HepG2 (cell line): Measurements from ENCODE around the gene TMEM45A. TPM values are rescaled to one million over a fixed set of nuclear protein-coding genes. Genes with fewer than 3 reads are reported as not detected.

Experiments used
- ARHGAP35 ChIP-seq: sonication (generic); formaldehyde crosslinking; IDR thresholded peaks from 2 replicates; pipeline ENCODE4 v1.9.0; 2022; ENCODE audit warnings: mild to moderate bottlenecking, inconsistent platforms, moderate library complexity, missing genetic modification reagents, borderline replicate concordance
- BCL6 ChIP-seq: IDR thresholded peaks from 2 replicates; pipeline ENCODE4 v1.6.1; 2016; ENCODE audit warnings: missing genetic modification reagents, missing compliant biosample characterization
- DDIT3 ChIP-seq: sonication (generic); formaldehyde crosslinking; IDR thresholded peaks from 2 replicates; pipeline ENCODE4 v1.4.0; 2020; ENCODE audit warnings: mild to moderate bottlenecking, missing genetic modification reagents
- EEA1 ChIP-seq: sonication (generic); formaldehyde crosslinking; IDR thresholded peaks from 2 replicates; pipeline ENCODE4 v1.5.1; 2020; ENCODE audit warnings: mild to moderate bottlenecking, missing genetic modification reagents, borderline replicate concordance
- ERF ChIP-seq: IDR thresholded peaks from 2 replicates; pipeline ENCODE4 v1.6.1; 2018; ENCODE audit warnings: missing biosample characterization, missing genetic modification reagents
- FLYWCH1 ChIP-seq: sonication (generic); formaldehyde crosslinking; IDR thresholded peaks from 2 replicates; pipeline ENCODE4 v1.8.1; 2023; ENCODE audit warnings: mild to moderate bottlenecking, missing genetic modification reagents
- FOXO1 ChIP-seq: sonication (generic); formaldehyde crosslinking; IDR thresholded peaks from 2 replicates; pipeline ENCODE4 v1.4.0; 2020; ENCODE audit warnings: missing genetic modification reagents
- HNRNPUL1 ChIP-seq: fragments of 200-400 bp; formaldehyde crosslinking; IDR thresholded peaks from 2 replicates; pipeline ENCODE4 v1.6.1; 2017; ENCODE audit warnings: low read depth, mild to moderate bottlenecking, low read length, moderate library complexity
- KDM6A ChIP-seq: IDR thresholded peaks from 2 replicates; pipeline ENCODE4 v1.6.1; 2016; ENCODE audit warnings: low read depth
- MAFG ChIP-seq: sonication (generic); formaldehyde crosslinking; IDR thresholded peaks from 2 replicates; pipeline ENCODE4 v1.5.1; 2020; ENCODE audit warnings: mild to moderate bottlenecking, missing genetic modification reagents
- MED1 ChIP-seq: sonication (generic); formaldehyde crosslinking; IDR thresholded peaks from 2 replicates; pipeline ENCODE4 v1.4.0; 2020; ENCODE audit warnings: missing genetic modification reagents
- SATB2 ChIP-seq: sonication (generic); formaldehyde crosslinking; IDR thresholded peaks from 2 replicates; pipeline ENCODE4 v1.5.0; 2020; ENCODE audit warnings: missing genetic modification reagents
- SRSF1 ChIP-seq: fragments of 200-400 bp; formaldehyde crosslinking; optimal IDR thresholded peaks from 2 replicates; pipeline ENCODE3; 2017; ENCODE audit warnings: mild to moderate bottlenecking, low read depth, low read length, moderate library complexity
- TAF1 ChIP-seq: sonication (generic); formaldehyde crosslinking; IDR thresholded peaks from 2 replicates; pipeline ENCODE4 v1.4.0; 2020; ENCODE audit warnings: missing genetic modification reagents
- TSC22D2 ChIP-seq: sonication (generic); formaldehyde crosslinking; IDR thresholded peaks from 2 replicates; pipeline ENCODE4 v1.5.1; 2020; ENCODE audit warnings: missing genetic modification reagents, mild to moderate bottlenecking, borderline replicate concordance
- YEATS2 ChIP-seq: sonication (generic); formaldehyde crosslinking; IDR thresholded peaks from 2 replicates; pipeline ENCODE4 v1.4.0; 2020; ENCODE audit warnings: missing genetic modification reagents, borderline replicate concordance
- ZBTB3 ChIP-seq: sonication (generic); formaldehyde crosslinking; IDR thresholded peaks from 2 replicates; pipeline ENCODE4 v1.4.0; 2020; ENCODE audit warnings: low read depth, mild to moderate bottlenecking, moderate library complexity, missing genetic modification reagents, borderline replicate concordance
- ZIK1 ChIP-seq: sonication (generic); formaldehyde crosslinking; IDR thresholded peaks from 2 replicates; pipeline ENCODE4 v1.5.0; 2020; ENCODE audit warnings: mild to moderate bottlenecking, low read depth, missing genetic modification reagents, borderline replicate concordance
- ZNF235 ChIP-seq: sonication (generic); formaldehyde crosslinking; IDR thresholded peaks from 2 replicates; pipeline ENCODE4 v1.8.1; 2023; ENCODE audit warnings: mild to moderate bottlenecking, missing genetic modification reagents, borderline replicate concordance
- ZNF44 ChIP-seq: sonication (generic); formaldehyde crosslinking; IDR thresholded peaks from 2 replicates; pipeline ENCODE4 v1.5.1; 2020; ENCODE audit warnings: mild to moderate bottlenecking, missing genetic modification reagents
- ZNF558 ChIP-seq: sonication (generic); formaldehyde crosslinking; IDR thresholded peaks from 2 replicates; pipeline ENCODE4 v1.9.0; 2022; ENCODE audit warnings: mild to moderate bottlenecking, missing genetic modification reagents, borderline replicate concordance
- ZNF761 ChIP-seq: sonication (generic); formaldehyde crosslinking; conservative IDR thresholded peaks from 2 replicates; pipeline ENCODE4 v1.4.0; 2020; ENCODE audit warnings: mild to moderate bottlenecking, missing genetic modification reagents
- ZSCAN20 ChIP-seq: sonication (generic); formaldehyde crosslinking; IDR thresholded peaks from 2 replicates; pipeline ENCODE4 v1.4.0; 2020; ENCODE audit warnings: missing genetic modification reagents, mild to moderate bottlenecking, borderline replicate concordance
- polyA plus RNA-seq, 8 experiments: library from polyadenylated mRNA; depleted of rRNA in 3 of 8; stranded (reverse) in 7 of 8; unstranded in 1 of 8; fragments of >200 nt; fragmentation: Illumina TruSeq in 4 of 8; extraction: Trizol in 4 of 8; gene quantifications; 2 replicates each; pipeline versions ENCODE4 v1.2.1 to v1.2.3, GENCODE V29; 2011 to 2016; ENCODE audit warnings: low read depth in 4 of 8, missing spikeins in 1 of 8, mixed read lengths in 1 of 8; ENCODE audit not compliant: insufficient read depth in 1 of 8
- total RNA-seq, 5 experiments: library from RNA; depleted of rRNA; stranded (reverse); fragments of >200 nt; fragmentation: Illumina TruSeq; extraction: Trizol; gene quantifications; 2 replicates each; pipeline ENCODE4 v1.2.3, GENCODE V29; 2016; ENCODE audit warnings: low read depth in 1 of 5
- TF ChIP-seq, protein P1 (sequence below): sonication (generic); formaldehyde crosslinking; IDR thresholded peaks from 2 replicates; pipeline ENCODE4 v1.5.0; 2020; ENCODE audit warnings: missing genetic modification reagents, mild to moderate bottlenecking, borderline replicate concordance
- TF ChIP-seq, protein P2 (sequence below): sonication (generic); formaldehyde crosslinking; IDR thresholded peaks from 2 replicates; pipeline ENCODE4 v1.4.0; 2020; ENCODE audit warnings: mild to moderate bottlenecking, missing genetic modification reagents, borderline replicate concordance
- TF ChIP-seq, protein P3 (sequence below): sonication (generic); IDR thresholded peaks from 2 replicates; pipeline ENCODE4 v1.6.1; 2016; ENCODE audit warnings: low read depth, borderline replicate concordance

The TMEM45A gene
- total and polyA plus RNA-seq, 2 of the 13 experiments (the other 11 are each of a cell fraction or from before 2014, with no cell fraction given), result 14.8 to 38.5 TPM

- peak; percentile 76; the same call in 1 of the 2 replicates for TF ChIP-seq ERF (CRISPR knock-in tag)
- TF ChIP-seq BCL6 (CRISPR knock-in tag), result peak; percentile 50; the same call in 1 of the 2 replicates
- no peak for TF ChIP-seq EEA1 (CRISPR knock-in tag)
- TF ChIP-seq, protein P1, sequence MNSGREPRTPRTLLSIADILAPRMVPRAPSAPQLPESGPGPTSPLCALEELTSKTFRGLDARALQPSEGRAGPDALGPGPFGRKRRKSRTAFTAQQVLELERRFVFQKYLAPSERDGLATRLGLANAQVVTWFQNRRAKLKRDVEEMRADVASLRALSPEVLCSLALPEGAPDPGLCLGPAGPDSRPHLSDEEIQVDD (CRISPR knock-in tag), result no peak
- peak; percentile 85; the same call in 1 of the 2 replicates for TF ChIP-seq SATB2 (CRISPR knock-in tag)
- no peak for TF ChIP-seq MAFG (CRISPR knock-in tag)
- TF ChIP-seq ZNF235 (CRISPR knock-in tag), result peak; percentile 80; the same call in 1 of the 2 replicates
- peak; percentile 81 for TF ChIP-seq TAF1
- no peak for TF ChIP-seq KDM6A (CRISPR knock-in tag)
- TF ChIP-seq YEATS2 (CRISPR knock-in tag), result peak; percentile 66; the same call in 1 of the 2 replicates
- no peak for TF ChIP-seq FOXO1 (CRISPR knock-in tag)
- peak; percentile 69; the same call in 1 of the 2 replicates for TF ChIP-seq ZBTB3 (CRISPR knock-in tag)
- peak; percentile 81 for TF ChIP-seq ARHGAP35 (CRISPR knock-in tag)
- no peak for TF ChIP-seq HNRNPUL1
- TF ChIP-seq, protein P2, sequence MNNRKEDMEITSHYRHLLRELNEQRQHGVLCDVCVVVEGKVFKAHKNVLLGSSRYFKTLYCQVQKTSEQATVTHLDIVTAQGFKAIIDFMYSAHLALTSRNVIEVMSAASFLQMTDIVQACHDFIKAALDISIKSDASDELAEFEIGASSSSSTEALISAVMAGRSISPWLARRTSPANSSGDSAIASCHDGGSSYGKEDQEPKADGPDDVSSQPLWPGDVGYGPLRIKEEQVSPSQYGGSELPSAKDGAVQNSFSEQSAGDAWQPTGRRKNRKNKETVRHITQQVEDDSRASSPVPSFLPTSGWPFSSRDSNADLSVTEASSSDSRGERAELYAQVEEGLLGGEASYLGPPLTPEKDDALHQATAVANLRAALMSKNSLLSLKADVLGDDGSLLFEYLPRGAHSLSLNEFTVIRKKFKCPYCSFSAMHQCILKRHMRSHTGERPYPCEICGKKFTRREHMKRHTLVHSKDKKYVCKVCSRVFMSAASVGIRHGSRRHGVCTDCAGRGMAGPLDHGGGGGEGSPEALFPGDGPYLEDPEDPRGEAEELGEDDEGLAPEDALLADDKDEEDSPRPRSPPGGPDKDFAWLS (CRISPR knock-in tag), result no peak
- no peak for TF ChIP-seq ZIK1 (CRISPR knock-in tag)
- TF ChIP-seq ZNF44 (CRISPR knock-in tag), result 0 out of 2 replicates have a peak, but pooled peaks have one; percentile 82
- TF ChIP-seq TSC22D2 (CRISPR knock-in tag), result peak; percentile 77; the same call in 1 of the 2 replicates
- peak; percentile 77 for TF ChIP-seq SRSF1
- peak; percentile 69; the same call in 1 of the 2 replicates for TF ChIP-seq MED1 (CRISPR knock-in tag)
- TF ChIP-seq, protein P3, sequence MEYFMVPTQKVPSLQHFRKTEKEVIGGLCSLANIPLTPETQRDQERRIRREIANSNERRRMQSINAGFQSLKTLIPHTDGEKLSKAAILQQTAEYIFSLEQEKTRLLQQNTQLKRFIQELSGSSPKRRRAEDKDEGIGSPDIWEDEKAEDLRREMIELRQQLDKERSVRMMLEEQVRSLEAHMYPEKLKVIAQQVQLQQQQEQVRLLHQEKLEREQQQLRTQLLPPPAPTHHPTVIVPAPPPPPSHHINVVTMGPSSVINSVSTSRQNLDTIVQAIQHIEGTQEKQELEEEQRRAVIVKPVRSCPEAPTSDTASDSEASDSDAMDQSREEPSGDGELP, result peak; percentile 91; the same call in 1 of the 2 replicates
- TF ChIP-seq ZNF761 (CRISPR knock-in tag), result peak; percentile 70
- TF ChIP-seq DDIT3 (CRISPR knock-in tag), result no peak
- no peak for TF ChIP-seq FLYWCH1 (CRISPR knock-in tag)
- TF ChIP-seq ZNF558 (CRISPR knock-in tag), result no peak
- peak; percentile 75; the same call in 1 of the 2 replicates for TF ChIP-seq ZSCAN20 (CRISPR knock-in tag)
These were observed at the start of gene TMEM45A (continued) for GRCh38 chr3:100492059-100493006.
